Upper lobe of left lung (tissue), 4 donors: Measurements from ENCODE around the gene MIB1.

Source experiments
- EP300 ChIP-seq, 4 donors: sonication (generic); formaldehyde crosslinking; IDR thresholded peaks; one replicate each; pipeline ENCODE4 v1.5.1; 2017; ENCODE audit warnings: antibody characterized with exemption in 4 of 4, control low read depth in 2 of 4
- TF ChIP-seq, protein P1 (sequence below), 6 experiments: fragments of 450-650 bp in 4 of 6; fragments of 200-600 bp in 2 of 6; sonication (generic) in 2 of 6; IDR thresholded peaks; one replicate each; pipeline ENCODE4 v1.5.1; 2016 to 2019; ENCODE audit warnings: antibody characterized with exemption in 6 of 6

DNA sequence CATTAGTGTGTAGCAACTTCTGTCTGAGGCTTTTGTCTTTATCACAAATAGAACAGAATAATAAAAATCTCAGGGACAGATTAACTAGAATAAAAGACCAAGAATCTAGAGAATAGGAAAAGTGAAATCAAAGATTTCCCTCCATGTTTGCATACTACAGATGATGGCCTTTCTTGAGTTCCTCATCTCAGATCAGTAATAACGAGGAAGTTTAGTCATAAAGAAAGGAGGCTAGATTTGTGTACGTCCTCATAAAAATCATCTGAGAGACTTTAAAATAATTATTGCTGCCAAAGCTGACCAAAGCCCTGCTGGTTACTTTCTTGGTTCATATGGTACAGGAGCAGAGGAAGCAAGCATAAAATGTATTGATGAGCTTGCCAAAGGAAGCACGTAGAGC, 117.3 kb downstream of the MIB1 start:
- TF ChIP-seq, protein P1, sequence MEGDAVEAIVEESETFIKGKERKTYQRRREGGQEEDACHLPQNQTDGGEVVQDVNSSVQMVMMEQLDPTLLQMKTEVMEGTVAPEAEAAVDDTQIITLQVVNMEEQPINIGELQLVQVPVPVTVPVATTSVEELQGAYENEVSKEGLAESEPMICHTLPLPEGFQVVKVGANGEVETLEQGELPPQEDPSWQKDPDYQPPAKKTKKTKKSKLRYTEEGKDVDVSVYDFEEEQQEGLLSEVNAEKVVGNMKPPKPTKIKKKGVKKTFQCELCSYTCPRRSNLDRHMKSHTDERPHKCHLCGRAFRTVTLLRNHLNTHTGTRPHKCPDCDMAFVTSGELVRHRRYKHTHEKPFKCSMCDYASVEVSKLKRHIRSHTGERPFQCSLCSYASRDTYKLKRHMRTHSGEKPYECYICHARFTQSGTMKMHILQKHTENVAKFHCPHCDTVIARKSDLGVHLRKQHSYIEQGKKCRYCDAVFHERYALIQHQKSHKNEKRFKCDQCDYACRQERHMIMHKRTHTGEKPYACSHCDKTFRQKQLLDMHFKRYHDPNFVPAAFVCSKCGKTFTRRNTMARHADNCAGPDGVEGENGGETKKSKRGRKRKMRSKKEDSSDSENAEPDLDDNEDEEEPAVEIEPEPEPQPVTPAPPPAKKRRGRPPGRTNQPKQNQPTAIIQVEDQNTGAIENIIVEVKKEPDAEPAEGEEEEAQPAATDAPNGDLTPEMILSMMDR (IDR thresholded peaks at IDR 0.05), result no peak
- TF ChIP-seq EP300 (IDR thresholded peaks at IDR 0.05), result no peak
